ENCODE measurements around the gene DUOXA2.

DUOXA2 gene

DNA sequence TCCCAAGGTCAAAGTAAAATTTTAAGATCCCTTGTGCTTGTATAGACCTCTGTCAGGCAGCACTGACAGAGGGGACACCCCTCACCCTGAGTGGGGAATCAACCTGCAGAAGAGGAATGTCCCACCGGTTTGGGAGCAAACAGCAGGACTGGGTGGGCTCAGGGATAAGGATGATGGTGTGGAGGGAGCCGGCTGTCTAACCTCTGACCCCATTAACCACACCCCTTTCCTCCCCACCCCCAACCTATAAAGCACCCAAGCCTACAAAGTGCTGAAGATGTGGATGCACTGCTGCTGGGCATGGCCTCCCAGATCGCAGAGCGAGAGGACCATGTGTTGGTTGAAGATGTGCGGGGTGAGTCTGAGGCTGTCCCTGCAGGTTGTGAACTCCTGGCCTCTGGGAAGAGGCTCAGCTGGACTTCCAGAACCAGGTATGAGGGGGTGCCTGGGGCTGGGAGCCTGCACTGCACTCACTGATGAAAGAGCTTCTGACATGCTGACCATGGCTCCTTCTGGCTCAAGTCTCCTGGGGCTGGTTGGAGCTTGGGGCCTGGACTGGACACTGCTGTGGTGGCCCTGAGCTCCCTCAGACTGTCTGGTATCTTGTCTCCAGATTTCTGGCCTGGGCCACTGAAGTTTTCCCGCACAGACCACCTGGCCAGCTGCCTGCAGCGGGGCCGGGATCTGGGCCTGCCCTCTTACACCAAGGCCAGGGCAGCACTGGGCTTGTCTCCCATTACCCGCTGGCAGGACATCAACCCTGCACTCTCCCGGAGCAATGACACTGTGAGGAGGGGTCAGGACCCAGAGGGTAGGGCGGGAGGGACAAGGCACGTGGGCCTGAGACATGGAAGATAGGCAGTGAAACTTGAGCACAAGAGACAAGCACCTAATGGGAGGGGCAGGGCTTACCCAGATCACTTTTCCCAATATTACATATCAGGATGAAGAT, 25.0 kb downstream of the DUOXA2 start:
- DNase-seq = no peak

DNA sequence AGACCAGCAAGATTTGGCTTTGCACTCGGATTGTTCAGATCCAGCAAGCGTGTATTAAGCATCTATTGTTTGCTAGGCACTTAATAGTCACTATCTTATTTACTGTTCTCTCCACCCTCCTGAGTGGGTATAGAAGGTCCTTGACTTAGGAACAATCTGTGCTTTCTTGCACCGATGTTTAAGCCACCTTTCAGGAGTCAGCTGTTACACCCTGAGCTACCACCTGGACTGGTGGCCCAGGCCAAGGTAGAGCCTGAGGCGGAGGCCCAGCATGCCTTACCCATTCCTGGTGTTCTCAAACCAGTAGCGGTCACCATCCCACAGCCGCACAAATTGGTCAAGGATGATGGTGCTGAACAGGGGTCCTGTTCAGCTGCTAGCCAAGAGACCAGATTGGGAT, 25.6 kb downstream of the DUOXA2 start:
- no peak for DNase-seq

DNA sequence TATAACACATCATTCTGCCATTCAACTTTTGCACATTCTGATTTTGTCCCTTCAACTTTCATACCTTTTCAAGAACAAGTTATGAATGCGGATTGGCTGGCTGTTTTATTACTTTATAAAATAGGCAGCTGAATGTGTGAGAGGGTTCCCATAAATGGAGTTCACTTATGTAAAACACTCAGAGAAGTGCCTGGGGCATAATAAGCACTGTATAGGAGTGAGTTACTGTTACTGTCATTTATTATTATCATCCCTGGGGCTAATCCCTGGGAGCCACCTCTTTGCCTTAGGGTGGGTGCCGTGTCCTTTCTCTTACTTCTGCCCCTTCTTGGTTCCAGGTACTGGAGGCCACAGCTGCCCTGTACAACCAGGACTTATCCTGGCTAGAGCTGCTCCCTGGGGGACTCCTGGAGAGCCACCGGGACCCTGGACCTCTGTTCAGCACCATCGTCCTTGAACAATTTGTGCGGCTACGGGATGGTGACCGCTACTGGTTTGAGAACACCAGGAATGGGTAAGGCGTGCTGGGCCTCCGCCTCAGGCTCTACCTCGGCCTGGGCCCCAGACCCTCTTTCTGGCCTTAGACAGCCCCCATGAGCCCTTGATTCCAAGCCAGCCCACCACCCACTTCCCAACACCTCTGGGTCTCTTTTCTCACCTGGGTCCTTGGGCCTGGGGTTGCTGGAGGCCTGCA, 26.6 kb downstream of the DUOXA2 start:
- no peak for DNase-seq

DNA sequence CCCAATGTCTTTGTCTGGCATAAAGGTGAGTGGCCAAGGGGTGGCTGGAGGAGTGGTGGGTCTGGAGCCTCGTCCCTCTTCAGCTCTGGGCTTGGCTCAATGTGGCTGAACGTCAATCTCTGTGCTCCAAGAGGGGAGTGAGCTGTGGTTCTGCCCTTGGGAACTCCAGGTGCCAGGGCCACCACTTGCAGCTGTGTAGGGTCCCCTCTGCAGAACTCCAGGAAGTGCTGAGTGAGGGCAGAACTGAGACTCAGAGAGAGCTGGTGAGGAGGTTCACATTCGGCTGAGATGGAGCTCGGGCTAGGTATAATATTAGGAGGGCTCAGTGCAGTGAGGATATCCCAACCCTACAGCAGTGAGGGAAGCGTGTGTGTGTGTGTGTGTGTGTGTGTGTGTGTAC, 27.3 kb downstream of the DUOXA2 start:
- DNase-seq = no peak

- no peak for DNase-seq
Measured at GRCh38 chr15:45143056-45143455, 28.9 kb downstream of the DUOXA2 start.

- DNase-seq = no peak
Measured at GRCh38 chr15:45143946-45144345, 29.8 kb downstream of the DUOXA2 start.

DNA sequence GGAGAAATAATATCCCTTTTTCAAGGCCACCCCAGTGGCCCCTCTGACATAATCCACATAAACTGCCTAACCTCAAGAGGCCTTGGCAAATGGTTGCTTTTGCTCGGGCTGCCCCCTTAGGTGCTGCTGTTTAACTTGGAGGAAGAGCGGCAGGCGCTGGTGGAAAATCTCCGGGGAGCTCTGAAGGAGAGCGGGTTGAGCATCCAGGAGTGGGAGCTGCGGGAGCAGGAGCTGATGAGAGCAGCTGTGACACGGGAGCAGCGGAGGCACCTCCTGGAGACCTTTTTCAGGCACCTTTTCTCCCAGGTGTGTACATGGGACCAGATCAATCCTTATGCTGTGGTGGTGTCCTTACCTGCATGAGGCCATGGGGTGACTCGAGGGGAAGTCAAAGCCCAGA, 30.6 kb downstream of the DUOXA2 start:
- no peak for DNase-seq

GRCh38 chr15:45146405-45146804, 32.3 kb downstream of the DUOXA2 start:
- DNase-seq = no peak

DNA sequence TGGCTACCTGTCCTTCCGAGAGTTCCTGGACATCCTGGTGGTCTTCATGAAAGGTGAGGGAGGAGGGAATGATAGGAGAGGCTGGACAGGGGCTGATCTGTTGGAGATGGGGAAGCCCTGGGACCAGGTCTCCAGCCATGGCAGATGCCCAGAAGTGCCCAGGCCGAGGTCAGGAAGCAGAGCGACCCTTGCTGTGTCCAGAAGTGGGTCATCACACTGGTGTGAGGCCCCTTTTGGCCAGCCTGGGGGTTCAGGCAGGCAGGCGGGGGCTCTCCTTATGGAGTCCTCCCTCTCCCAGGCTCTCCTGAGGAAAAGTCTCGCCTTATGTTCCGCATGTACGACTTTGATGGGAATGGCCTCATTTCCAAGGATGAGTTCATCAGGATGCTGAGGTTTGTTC, 33.5 kb downstream of the DUOXA2 start:
- no peak for DNase-seq

GRCh38 chr15:45148076-45149059, 34.2 kb downstream of the DUOXA2 start:
- DNase-seq = no peak

DNA sequence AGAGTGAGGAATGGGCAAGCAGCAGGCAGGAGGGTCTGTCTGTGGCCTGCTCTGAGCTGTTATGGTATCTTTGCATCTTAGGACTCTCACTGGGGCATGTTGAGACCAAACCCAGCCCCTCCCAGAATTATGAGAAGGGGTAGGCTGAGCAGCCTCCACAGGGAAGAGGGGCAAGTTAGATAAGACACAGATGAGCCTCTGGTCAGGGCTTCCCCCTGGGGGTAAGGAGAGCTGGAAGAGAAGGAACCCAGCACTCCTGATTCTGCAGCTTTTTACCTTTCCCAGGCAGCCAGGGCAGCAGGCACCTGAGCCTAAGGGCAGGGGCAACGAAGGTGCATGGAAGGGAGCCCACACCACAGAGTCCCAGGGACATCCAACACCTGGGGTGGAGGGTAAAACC, 34.9 kb downstream of the DUOXA2 start:
- no peak for DNase-seq

GRCh38 chr15:45150481-45150880, 36.4 kb downstream of the DUOXA2 start:
- DNase-seq = no peak

GRCh38 chr15:45150997-45151396, 36.9 kb downstream of the DUOXA2 start:
- DNase-seq = no peak

DNA sequence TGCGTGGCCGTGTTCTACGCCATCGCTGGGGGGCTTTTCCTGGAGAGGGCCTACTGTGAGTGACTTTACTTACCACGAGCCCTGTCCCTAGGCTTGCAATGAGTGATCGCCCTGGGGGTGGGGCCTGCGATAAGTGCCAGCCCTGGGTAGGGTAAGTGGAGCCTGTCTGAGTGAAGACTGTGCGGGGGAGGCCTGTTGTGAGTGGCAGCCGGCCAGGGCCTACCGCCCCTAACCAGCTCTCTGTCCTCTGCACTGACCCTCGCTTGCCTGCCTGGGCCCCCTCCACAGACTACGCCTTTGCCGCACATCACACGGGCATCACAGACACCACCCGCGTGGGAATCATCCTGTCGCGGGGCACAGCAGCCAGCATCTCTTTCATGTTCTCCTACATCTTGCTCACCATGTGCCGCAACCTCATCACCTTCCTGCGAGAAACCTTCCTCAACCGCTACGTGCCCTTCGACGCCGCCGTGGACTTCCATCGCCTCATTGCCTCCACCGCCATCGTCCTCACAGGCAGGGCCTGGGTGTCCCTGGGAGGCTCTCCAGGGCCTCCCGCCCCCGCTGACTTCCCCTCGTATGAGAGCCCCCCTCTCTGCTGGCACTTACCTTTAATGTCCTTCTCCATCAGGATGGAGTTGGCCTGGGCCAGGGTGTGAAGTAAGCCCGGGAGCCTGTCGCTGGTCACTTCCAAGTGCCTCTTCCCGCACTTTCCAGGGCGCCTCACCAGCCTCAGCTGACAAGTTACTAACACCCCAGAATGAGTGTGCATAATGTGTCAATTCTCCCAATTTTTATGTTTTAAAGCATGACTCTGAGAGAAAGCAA, 38.1 kb downstream of the DUOXA2 start:
- no peak for DNase-seq

- no peak for DNase-seq
Measured at GRCh38 chr15:45155739-45156138, 41.6 kb downstream of the DUOXA2 start.

- DNase-seq = no peak
Measured at GRCh38 chr15:45156744-45157455, 42.8 kb downstream of the DUOXA2 start.

DNA sequence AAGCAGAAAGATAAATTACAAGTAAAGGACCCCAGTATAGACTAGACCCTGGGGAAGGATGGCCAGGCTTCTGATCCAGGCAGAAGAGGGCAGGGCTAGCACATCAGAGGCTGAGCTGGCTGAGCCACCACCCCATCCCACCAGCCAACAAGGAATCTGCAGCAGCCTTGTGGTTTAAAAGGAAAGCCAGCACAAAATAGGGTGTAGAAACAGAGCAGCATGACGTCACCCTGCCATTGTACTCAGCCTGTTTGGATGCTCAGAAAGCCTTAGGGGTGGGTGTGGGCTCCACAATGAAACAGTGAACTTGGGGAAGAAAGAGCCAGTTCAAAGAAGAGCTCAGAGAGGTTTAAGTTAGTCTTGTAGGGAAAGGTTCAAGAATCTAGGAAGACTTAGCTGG, 43.8 kb downstream of the DUOXA2 start:
- no peak for DNase-seq

- no peak for DNase-seq
Measured at GRCh38 chr15:45161666-45162065, 47.5 kb downstream of the DUOXA2 start.

- peak; percentile 83 for DNase-seq
Measured at GRCh38 chr15:45162771-45163507, 48.8 kb downstream of the DUOXA2 start.

GRCh38 chr15:45163508-45163856, 49.4 kb downstream of the DUOXA2 start:
- DNase-seq = no peak

- DNase-seq = no peak
Measured at GRCh38 chr15:45164914-45165313, 50.8 kb downstream of the DUOXA2 start.
